NCI-H1092 treated with DMSO at 0.1 percent for 48 hours (cell line): Measurements from ENCODE around the gene BCL2A1.
"Not testable (repeated sequence)": the region's sequence is repeated elsewhere in the genome, so short reads cannot be mapped to it uniquely, and the experiment has no call there.

Experiments
- DNase-seq: peaks from one replicate; lab custom pipeline; 2025; lab: John Stamatoyannopoulos, UW

Gene BCL2A1

GRCh38 chr15:79989183-79989582 lies 18.2 kb upstream of the BCL2A1 start:
- no peak for DNase-seq

- no peak for DNase-seq
Measured at GRCh38 chr15:79988448-79989117, 17.6 kb upstream of the BCL2A1 start.

- no peak for DNase-seq
Measured at GRCh38 chr15:79987969-79988368, 17.0 kb upstream of the BCL2A1 start.

GRCh38 chr15:79987569-79987955 lies 16.6 kb upstream of the BCL2A1 start:
- no peak for DNase-seq

- DNase-seq = no peak
Measured at GRCh38 chr15:79981831-79982455, 10.9 kb upstream of the BCL2A1 start.

- DNase-seq = no peak
Measured at GRCh38 chr15:79978655-79979514, 7.9 kb upstream of the BCL2A1 start.

- DNase-seq = no peak
Measured at GRCh38 chr15:79978260-79978654, 7.3 kb upstream of the BCL2A1 start.

- no peak for DNase-seq
Measured at GRCh38 chr15:79977431-79978054, 6.5 kb upstream of the BCL2A1 start.

- no peak for DNase-seq
Measured at GRCh38 chr15:79973456-79974195, 2.6 kb upstream of the BCL2A1 start.

- DNase-seq = no peak
Measured at GRCh38 chr15:79972863-79973262, 1.9 kb upstream of the BCL2A1 start.

- DNase-seq = no peak
Measured at GRCh38 chr15:79970181-79970580, 815 bp downstream of the BCL2A1 start.

- no peak for DNase-seq
Measured at GRCh38 chr15:79969146-79969545, 1.9 kb downstream of the BCL2A1 start.

GRCh38 chr15:79967298-79968182 lies 3.5 kb downstream of the BCL2A1 start:
- no peak for DNase-seq

GRCh38 chr15:79966634-79967297 lies 4.2 kb downstream of the BCL2A1 start:
- no peak for DNase-seq

- DNase-seq = no peak
Measured at GRCh38 chr15:79965846-79966630, 5.0 kb downstream of the BCL2A1 start.

- DNase-seq = no peak
Measured at GRCh38 chr15:79964232-79964805, 6.7 kb downstream of the BCL2A1 start.

- DNase-seq = not testable (repeated sequence)
Measured at GRCh38 chr15:79962921-79963320, 8.1 kb downstream of the BCL2A1 start.

GRCh38 chr15:79962178-79962577 lies 8.8 kb downstream of the BCL2A1 start:
- no peak for DNase-seq
